ENCODE measurements around the gene ZBTB32.

DNA sequence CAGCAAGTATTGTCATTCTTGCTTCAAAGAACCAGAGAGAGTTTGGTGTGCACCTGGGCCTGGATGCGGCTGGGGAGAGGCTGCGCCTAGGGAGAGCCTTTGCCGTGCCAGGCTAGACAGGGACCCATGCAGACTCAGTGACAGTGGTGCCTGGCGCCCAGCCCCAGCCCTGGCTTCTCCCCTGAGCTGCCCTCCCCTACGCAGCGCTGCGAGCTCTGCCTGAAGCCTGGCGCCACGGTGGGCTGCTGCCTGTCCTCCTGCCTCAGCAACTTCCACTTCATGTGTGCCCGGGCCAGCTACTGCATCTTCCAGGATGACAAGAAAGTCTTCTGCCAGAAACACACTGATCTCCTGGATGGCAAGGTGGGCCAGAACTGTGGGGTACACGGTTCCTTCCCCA, 25.4 kb downstream of the ZBTB32 start:
- TF ChIP-seq, protein P1, sequence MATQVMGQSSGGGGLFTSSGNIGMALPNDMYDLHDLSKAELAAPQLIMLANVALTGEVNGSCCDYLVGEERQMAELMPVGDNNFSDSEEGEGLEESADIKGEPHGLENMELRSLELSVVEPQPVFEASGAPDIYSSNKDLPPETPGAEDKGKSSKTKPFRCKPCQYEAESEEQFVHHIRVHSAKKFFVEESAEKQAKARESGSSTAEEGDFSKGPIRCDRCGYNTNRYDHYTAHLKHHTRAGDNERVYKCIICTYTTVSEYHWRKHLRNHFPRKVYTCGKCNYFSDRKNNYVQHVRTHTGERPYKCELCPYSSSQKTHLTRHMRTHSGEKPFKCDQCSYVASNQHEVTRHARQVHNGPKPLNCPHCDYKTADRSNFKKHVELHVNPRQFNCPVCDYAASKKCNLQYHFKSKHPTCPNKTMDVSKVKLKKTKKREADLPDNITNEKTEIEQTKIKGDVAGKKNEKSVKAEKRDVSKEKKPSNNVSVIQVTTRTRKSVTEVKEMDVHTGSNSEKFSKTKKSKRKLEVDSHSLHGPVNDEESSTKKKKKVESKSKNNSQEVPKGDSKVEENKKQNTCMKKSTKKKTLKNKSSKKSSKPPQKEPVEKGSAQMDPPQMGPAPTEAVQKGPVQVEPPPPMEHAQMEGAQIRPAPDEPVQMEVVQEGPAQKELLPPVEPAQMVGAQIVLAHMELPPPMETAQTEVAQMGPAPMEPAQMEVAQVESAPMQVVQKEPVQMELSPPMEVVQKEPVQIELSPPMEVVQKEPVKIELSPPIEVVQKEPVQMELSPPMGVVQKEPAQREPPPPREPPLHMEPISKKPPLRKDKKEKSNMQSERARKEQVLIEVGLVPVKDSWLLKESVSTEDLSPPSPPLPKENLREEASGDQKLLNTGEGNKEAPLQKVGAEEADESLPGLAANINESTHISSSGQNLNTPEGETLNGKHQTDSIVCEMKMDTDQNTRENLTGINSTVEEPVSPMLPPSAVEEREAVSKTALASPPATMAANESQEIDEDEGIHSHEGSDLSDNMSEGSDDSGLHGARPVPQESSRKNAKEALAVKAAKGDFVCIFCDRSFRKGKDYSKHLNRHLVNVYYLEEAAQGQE (IDR thresholded peaks at IDR 0.05) = no peak
- TF ChIP-seq, protein P2, sequence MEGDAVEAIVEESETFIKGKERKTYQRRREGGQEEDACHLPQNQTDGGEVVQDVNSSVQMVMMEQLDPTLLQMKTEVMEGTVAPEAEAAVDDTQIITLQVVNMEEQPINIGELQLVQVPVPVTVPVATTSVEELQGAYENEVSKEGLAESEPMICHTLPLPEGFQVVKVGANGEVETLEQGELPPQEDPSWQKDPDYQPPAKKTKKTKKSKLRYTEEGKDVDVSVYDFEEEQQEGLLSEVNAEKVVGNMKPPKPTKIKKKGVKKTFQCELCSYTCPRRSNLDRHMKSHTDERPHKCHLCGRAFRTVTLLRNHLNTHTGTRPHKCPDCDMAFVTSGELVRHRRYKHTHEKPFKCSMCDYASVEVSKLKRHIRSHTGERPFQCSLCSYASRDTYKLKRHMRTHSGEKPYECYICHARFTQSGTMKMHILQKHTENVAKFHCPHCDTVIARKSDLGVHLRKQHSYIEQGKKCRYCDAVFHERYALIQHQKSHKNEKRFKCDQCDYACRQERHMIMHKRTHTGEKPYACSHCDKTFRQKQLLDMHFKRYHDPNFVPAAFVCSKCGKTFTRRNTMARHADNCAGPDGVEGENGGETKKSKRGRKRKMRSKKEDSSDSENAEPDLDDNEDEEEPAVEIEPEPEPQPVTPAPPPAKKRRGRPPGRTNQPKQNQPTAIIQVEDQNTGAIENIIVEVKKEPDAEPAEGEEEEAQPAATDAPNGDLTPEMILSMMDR (IDR thresholded peaks at IDR 0.05; ENCODE audit: low read depth, low read length, missing input control) = no peak
- TF ChIP-seq RXRA (IDR thresholded peaks at IDR 0.05) = no peak
- TF ChIP-seq, protein P3, sequence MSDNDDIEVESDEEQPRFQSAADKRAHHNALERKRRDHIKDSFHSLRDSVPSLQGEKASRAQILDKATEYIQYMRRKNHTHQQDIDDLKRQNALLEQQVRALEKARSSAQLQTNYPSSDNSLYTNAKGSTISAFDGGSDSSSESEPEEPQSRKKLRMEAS (IDR thresholded peaks at IDR 0.05) = no peak
